Aorta (tissue), 5 donors: ENCODE data around the gene TUBB2B. TPM values are rescaled to one million over a fixed set of nuclear protein-coding genes. Genes with fewer than 3 reads are reported as not detected.

Source experiments
- ATAC-seq: fragments of 200-7000 bp; cut with Tn5 transposase; one replicate; pipeline ENCODE4 v1.9.1; 2022; ENCODE audit warnings: moderate library complexity; ENCODE audit not compliant: low FRiP score
- DNase-seq, 2 donors: peaks; one replicate each; pipeline ENCODE4 v3.0.0-alpha.2; 2020
- H3K27ac ChIP-seq, 2 donors: one replicate each; pipeline ENCODE4 v1.5.1; 2013; ENCODE audit warnings: low read length in 2 of 2, mild to moderate bottlenecking in 2 of 2, moderate library complexity in 2 of 2, control low read depth in 1 of 2, inconsistent platforms in 1 of 2, low read depth in 1 of 2
- H3K27me3 ChIP-seq, 2 donors: one replicate each; pipeline ENCODE4 v1.6.1; 2013; ENCODE audit warnings: control low read depth in 1 of 2, low read length in 1 of 2, mild to moderate bottlenecking in 1 of 2, moderate library complexity in 1 of 2; ENCODE audit not compliant: insufficient read depth in 2 of 2, control insufficient read depth in 1 of 2
- H3K36me3 ChIP-seq, 2 donors: one replicate each; pipeline ENCODE4 v1.6.1; 2013; ENCODE audit warnings: control low read depth in 1 of 2, low read length in 1 of 2, mild to moderate bottlenecking in 1 of 2; ENCODE audit not compliant: insufficient read depth in 2 of 2, control insufficient read depth in 1 of 2
- H3K4me1 ChIP-seq, 2 donors: one replicate each; pipeline ENCODE4 v1.6.1; 2013; ENCODE audit warnings: low read length in 2 of 2, control low read depth in 1 of 2, mild to moderate bottlenecking in 1 of 2, moderate library complexity in 1 of 2; ENCODE audit not compliant: insufficient read depth in 2 of 2, control insufficient read depth in 1 of 2
- H3K4me3 ChIP-seq, 2 donors: one replicate each; pipeline ENCODE4 v1.5.1; 2013; ENCODE audit warnings: low read length in 2 of 2, control low read depth in 1 of 2, mild to moderate bottlenecking in 1 of 2
- H3K9me3 ChIP-seq: one replicate; pipeline ENCODE4 v1.6.1; 2013; ENCODE audit warnings: mild to moderate bottlenecking, low read length; ENCODE audit not compliant: control insufficient read depth
- WGBS, 2 donors: extraction: QIAGEN DNeasy Blood & Tissue Kit; methylation state at CpG; one replicate each; pipeline ENCODE4 v1.1.7; 2013; 5-methylcytosine and 5-hydroxymethylcytosine counted together
- intact Hi-C, 2 donors: fragments of 100-400 bp; cut with DNase I; formaldehyde crosslinking; loops; one replicate each; pipeline versions ENCODE4 v1.14.2 to v1.15.0; 2022
- polyA plus RNA-seq, 2 donors: library from polyadenylated mRNA; stranded (reverse); fragments of 200-250 nt; gene quantifications; one replicate each; pipeline ENCODE4 v1.2.3, GENCODE V29; 2013
- total RNA-seq, 2 donors: library from RNA; stranded (reverse); fragmentation: NEBNext Ultra II Directional; extraction: Animal tissue kit (Norgen Biotek cat#: 25700); gene quantifications; one replicate each; pipeline ENCODE4 v1.2.1, GENCODE V29; 2021
- donor health status: healthy with polysubstance abuse.
- donor health status: Bipolar disorder and iron deficiency.
- donor health status: DM: no; HTN: no; CAD: no.
- donor health status: DM: no; HTN: no; CAD: no.
- donor health status: DM: yes; HTN: yes; CAD: no.

TUBB2B gene
- total and polyA plus RNA-seq, 4 donors, result 2.8 to 6.3 (median 5.0) TPM

DNA sequence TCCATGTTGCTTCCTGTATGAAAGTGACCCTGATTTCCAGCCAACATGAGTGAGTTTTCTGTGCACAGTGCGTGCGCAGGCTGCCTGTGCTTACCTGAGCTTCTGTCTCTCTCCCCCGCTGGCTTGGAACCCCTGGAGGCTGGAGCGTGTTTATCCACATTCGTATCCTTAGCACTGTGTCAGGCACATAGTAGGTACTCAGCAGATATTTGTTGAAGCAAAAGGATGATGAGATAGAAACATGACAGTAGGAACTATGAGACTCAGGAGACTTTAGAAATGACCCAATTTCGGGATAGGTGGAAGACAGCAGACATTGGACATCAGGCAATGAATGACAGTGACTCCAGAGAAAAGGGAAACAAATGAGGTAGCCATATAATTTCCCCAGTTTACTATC, 15.2 kb downstream of the TUBB2B start:
- peak overlapping the region in 1 of 2 donors; percentile 43 for H3K27ac ChIP-seq
- H3K9me3 ChIP-seq, result no peaks in the 10 kb centered on the region
- no peaks in the 10 kb centered on the region for H3K27me3 ChIP-seq
- 87 to 91% methylated on average over 6 of the region's 6 CpGs for WGBS, 2 donors
- intact Hi-C loops, result no loop called here
- no peaks in the 10 kb centered on the region for H3K36me3 ChIP-seq
- no peak overlapping the region for H3K4me3 ChIP-seq
- ATAC-seq, result no peak
- no peak for DNase-seq
- peaks cover 0 to 2% of the 10 kb centered on the region in 2 donors for H3K4me1 ChIP-seq

DNA sequence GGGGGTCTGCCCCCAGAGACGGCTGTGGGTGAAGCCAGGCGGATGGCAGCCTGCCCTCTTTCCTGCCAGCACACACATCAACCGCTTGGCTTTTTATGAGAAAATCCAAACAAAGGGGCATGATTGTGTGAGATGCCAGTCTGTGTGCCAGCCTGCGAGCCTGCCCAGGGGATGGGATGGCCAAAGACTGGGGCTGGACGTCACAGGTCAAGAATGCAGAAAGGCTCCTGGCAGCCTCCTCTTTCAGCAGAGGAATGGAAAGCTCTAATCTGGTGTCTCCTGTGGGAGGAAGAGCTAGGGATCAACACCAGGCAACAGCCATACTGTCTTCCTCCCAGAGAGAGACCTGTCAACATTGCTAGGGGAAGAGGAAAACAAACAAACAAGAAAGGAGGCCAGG, 15.8 kb downstream of the TUBB2B start:
- no peaks in the 10 kb centered on the region for H3K27me3 ChIP-seq
- H3K4me1 ChIP-seq, result peaks cover 0 to 2% of the 10 kb centered on the region in 2 donors
- intact Hi-C loops, result no loop called here
- WGBS, 2 donors, result 4 to 5% methylated on average over 5 of the region's 5 CpGs
- no peaks in the 10 kb centered on the region for H3K36me3 ChIP-seq
- peak overlapping the region; percentile 16 to 45 for H3K27ac ChIP-seq
- DNase-seq, result peak; percentile 76 to 86
- no peaks in the 10 kb centered on the region for H3K9me3 ChIP-seq
- ATAC-seq, result peak; percentile 52
- no peak overlapping the region for H3K4me3 ChIP-seq

DNA sequence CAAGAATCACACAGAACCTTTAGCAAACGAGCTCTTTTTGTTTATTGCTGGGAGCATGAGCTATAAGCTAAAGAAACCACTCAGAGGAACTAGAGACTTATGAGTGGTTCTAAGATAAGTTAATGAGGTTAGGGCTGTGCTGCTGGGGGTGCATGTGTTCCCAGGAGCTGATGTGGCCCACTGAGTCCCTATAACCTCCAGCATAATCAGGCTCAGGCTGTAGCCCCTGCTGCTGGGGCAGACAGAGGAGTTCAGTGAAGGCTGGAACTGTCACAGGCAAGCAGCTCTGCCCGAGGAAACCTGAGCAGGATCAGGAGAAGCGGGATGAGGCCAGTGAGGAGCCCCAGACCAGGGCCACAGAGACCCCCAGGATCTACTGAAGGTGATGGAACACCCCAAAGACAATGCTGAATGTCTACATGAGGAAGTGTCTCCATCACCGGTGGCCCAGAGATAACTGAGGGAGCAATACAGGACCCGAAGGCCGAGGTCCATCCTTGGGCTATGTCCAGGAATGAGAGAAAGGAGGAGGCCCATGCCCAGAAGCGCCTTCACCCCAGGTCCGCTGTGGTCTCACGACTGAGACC, 17.3 kb downstream of the TUBB2B start:
- 72 to 82% methylated on average over 9 of the region's 9 CpGs for WGBS, 2 donors

DNA sequence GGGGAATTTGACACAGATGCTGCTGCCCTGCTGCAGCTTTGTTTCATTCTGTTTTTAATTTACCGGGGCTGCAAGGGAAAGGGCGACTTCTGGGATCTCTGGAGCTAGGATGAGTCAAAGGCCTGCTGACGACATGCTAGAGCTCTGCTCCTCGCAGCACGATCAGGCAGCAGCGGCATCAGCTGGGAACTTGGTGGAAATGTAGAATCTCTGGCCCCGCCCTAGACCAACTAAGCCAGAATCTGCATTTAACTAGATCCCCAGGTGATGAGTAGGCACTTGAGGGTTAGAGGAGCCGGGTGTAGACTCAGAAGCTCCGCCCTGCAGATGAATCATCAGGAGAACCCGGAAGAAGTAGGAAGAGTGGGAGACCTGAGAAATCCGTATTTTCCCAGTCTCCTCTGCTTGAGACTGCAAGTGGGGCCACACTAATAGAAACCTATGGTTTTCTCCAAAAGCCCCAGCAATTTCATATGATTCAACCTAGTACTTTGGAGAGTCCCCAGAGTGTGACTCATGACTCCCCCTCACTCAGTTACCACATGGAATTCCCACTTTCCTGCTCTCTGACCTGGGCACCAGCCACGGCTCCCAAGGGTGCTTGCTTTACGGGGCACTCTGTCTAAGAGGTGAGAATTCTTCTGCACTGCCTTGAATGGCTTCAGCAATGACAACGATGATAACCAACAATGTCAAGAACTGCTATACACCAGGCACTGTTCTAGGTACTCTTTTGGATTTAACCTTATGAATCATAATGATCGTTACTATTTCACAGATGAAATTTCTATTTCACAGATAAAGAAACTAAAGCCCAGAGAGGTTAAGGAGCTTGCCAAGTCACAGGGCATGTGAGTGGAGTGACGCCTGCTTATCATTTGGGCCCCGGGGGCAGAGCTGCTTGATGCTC, 18.1 kb downstream of the TUBB2B start:
- 36 to 45% methylated on average over 17 of the region's 17 CpGs for WGBS, 2 donors
- H3K4me3 ChIP-seq, result no peak overlapping the region
- H3K27ac ChIP-seq, result no peak overlapping the region
- DNase-seq (peak in 1 of 2 donors; percentile 76), ATAC-seq (peak; percentile 66)
- no peaks in the 10 kb centered on the region for H3K36me3 ChIP-seq
- intact Hi-C loops, result loop anchor here (2.0 to 5.0 kb wide), 3 partner anchors 42 to 53 kb away; partner anchors contain the start of gene TUBB2A (in 1 of the 2)
- H3K27me3 ChIP-seq, result no peaks in the 10 kb centered on the region
- peaks cover 2% of the 10 kb centered on the region for H3K9me3 ChIP-seq
- peaks cover 0 to 2% of the 10 kb centered on the region in 2 donors for H3K4me1 ChIP-seq

More for the DNA sequence above, 17.3 kb downstream of the TUBB2B start:
- H3K27me3 ChIP-seq, result no peaks in the 10 kb centered on the region
- H3K4me1 ChIP-seq, result peaks cover 0 to 2% of the 10 kb centered on the region in 2 donors
- H3K4me3 ChIP-seq, result no peak overlapping the region
- ATAC-seq (no peak), DNase-seq (no peak)
- H3K36me3 ChIP-seq, result no peaks in the 10 kb centered on the region
- no peak overlapping the region for H3K27ac ChIP-seq
- no peaks in the 10 kb centered on the region for H3K9me3 ChIP-seq
- intact Hi-C loops, result no loop called here

DNA sequence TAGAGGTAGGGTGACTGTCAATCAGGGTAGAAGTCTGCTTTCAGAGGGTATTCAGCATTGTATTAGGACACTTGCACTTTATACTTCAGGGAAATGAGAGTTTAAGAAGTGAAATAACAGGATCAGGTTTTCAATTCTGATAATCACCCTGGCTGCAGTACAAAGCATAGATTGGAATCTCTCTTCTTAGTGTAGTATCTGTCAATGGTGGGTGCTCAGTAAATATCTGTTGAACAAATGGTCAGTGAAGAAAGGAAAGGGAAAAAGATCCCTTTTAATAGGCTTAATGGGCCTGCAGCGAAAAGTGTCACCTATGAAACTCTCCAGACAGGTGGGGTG, 18.7 kb downstream of the TUBB2B start:
- no peak overlapping the region for H3K4me3 ChIP-seq
- H3K9me3 ChIP-seq, result peaks cover 2% of the 10 kb centered on the region
- intact Hi-C loops, result loop anchor here (2.0 to 5.0 kb wide), 3 partner anchors 41 to 52 kb away; partner anchors contain the start of gene TUBB2A (in 1 of the 2)
- no peaks in the 10 kb centered on the region for H3K36me3 ChIP-seq
- peak overlapping the region in 1 of 2 donors; percentile 21 for H3K27ac ChIP-seq
- WGBS, 2 donors, result 60 to 100% methylated on average over 1 of the region's 1 CpG
- DNase-seq (no peak), ATAC-seq (no peak)
- peaks cover 0 to 2% of the 10 kb centered on the region in 2 donors for H3K4me1 ChIP-seq
- H3K27me3 ChIP-seq, result no peaks in the 10 kb centered on the region

DNA sequence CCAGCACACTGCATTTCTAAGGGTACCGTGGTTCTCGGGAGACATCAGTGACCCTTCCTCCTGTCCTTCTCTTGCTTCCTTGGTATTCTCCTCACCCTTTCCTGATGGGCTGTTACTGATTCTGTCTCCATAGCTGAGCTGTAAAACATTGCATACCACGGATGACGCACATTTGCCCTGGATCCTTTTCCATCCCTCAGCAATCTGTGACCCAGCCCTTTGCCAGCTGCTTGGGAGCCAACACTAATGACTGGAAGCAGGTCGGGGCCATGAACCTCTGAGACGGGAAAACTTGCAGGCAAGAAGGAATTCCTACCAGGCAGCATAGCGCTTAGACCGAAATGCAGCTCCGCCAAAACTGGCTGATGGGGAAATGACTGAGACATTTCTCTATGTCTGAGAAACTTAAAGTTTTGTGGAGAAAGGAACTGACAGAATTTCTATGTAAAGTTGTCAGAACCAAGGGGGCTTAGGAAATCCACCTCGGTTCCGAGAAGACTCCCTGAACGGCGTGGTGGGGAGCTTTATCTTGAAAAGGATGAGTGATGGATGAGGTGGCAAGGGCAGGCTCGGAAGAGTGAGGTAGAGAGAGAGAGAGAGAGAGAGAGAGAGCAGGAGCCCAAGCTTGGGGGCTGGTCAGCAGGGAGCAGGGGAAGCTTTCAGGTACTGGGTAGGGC, 19.2 kb downstream of the TUBB2B start:
- ATAC-seq (peak; percentile 62), DNase-seq (peak; percentile 91 to 93)
- Histone ChIP-seq H3K36me3 (no peaks in the 10 kb centered on the region), H3K4me1 (peaks cover 0 to 2% of the 10 kb centered on the region in 2 donors), H3K27ac (peak overlapping the region; percentile 14 to 21), H3K27me3 (no peaks in the 10 kb centered on the region), H3K9me3 (peaks cover 2% of the 10 kb centered on the region), H3K4me3 (no peak overlapping the region)
- 8 to 14% methylated on average over 14 of the region's 14 CpGs for WGBS, 2 donors
- intact Hi-C loops, result loop anchor here (2.0 to 5.0 kb wide), 3 partner anchors 41 to 51 kb away; partner anchors contain the start of gene TUBB2A (in 1 of the 2)

DNA sequence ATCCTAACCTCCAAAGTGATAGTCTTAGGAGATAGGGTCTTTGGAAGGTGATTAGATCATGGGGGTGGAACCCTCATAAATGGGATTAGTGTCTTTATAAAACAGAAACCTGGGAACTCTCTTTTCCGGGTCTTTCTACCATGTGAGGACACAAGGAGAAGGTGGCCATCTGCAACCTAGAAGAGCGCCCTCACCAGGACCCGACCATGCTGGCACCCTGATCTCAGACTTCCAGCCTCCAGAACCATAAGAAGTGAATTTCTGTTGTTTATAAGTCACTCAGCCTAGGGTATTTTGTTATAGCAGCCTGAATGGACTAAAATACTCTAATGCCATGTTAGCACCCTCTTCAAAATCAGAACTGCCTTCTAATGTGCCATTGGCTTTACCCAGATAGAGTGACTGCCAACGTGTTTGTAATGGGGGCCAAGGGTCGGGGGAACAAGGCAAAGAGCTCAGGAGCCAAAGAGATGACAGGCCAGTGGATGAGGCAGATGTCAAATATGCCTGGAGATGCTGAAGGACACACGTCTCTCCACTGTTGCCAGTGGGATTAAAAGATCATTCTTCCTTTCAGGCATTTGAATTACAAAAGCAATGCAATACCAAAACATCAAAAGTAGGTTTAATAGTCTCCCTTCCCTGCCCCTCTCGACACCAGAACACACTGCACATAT, 21.0 kb downstream of the TUBB2B start:
- 93 to 94% methylated on average over 7 of the region's 7 CpGs for WGBS, 2 donors
- Histone ChIP-seq H3K4me3 (no peak overlapping the region), H3K27ac (no peak overlapping the region), H3K4me1 (peaks cover 0 to 2% of the 10 kb centered on the region in 2 donors), H3K36me3 (no peaks in the 10 kb centered on the region), H3K9me3 (peaks cover 2% of the 10 kb centered on the region), H3K27me3 (no peaks in the 10 kb centered on the region)
- DNase-seq (no peak), ATAC-seq (no peak)
- intact Hi-C loops, result loop anchor here (5.0 kb wide), 2 partner anchors 39 to 46 kb away; no protein-coding TSS in a partner anchor

DNA sequence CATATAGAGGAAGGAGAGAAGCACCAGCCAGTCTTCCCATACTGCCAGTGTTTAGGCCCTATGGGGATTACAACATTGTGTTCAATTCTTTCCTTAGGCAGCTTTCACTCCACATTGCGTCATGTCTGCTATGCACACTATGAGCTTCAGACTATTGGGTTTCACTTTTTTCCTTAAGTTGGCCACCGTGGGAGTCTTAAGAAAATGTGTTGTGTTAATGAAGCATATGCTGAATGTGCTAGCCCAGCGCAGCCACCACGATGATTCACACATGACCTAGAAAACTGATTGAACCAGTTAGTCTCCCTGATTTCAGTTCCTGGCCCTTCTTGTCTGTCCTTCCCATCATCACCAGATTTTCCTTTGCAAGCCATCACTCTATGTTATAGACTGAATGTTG, 21.5 kb downstream of the TUBB2B start:
- no peak for DNase-seq
- 88 to 96% methylated on average over 4 of the region's 4 CpGs for WGBS, 2 donors
- Histone ChIP-seq H3K4me3 (no peak overlapping the region), H3K9me3 (peaks cover 2% of the 10 kb centered on the region), H3K36me3 (no peaks in the 10 kb centered on the region), H3K27me3 (no peaks in the 10 kb centered on the region), H3K27ac (no peak overlapping the region), H3K4me1 (peaks cover 0 to 2% of the 10 kb centered on the region in 2 donors)
- intact Hi-C loops, result loop anchor here (5.0 kb wide), 2 partner anchors 39 to 46 kb away; no protein-coding TSS in a partner anchor
- ATAC-seq, result no peak
